CD8-positive, alpha-beta memory T cell (primary cell): Measurements from ENCODE around the gene CACNG1. TPM values are rescaled to one million over a fixed set of nuclear protein-coding genes. Genes with fewer than 3 reads are reported as not detected.

ENCODE experiments used
- polyA plus RNA-seq: library from polyadenylated mRNA; unstranded; fragments of 300-500 nt; fragmentation: Illumina TruSeq; gene quantifications from one replicate; pipeline ENCODE4 v1.2.3, GENCODE V29; 2021
- total RNA-seq, 2 experiments: library from RNA; stranded (reverse); gene quantifications; one replicate each; pipeline ENCODE4 v1.2.3, GENCODE V29; 2021

CACNG1 gene
- total and polyA plus RNA-seq, 3 experiments from 2014 or later, result not detected

Other genes with a start within 250 kb of the CACNG1 start
- not detected for gene CACNG5, start 209.4 kb upstream of the CACNG1 start, total RNA-seq
- not detected for gene CACNG5, start 209.4 kb upstream of the CACNG1 start, polyA plus RNA-seq
- not detected for gene CACNG4, start 79.8 kb upstream of the CACNG1 start, total RNA-seq
- gene CACNG4, start 79.8 kb upstream of the CACNG1 start, polyA plus RNA-seq, result not detected
- gene HELZ, start 200.6 kb downstream of the CACNG1 start, total RNA-seq, result 10 to 100 TPM; 56.4 to 62.5 TPM
- gene HELZ, start 200.6 kb downstream of the CACNG1 start, polyA plus RNA-seq, result 85.0 TPM